Cardiac muscle cell (in vitro differentiated cells and primary cell): Measurements from ENCODE around the gene ALPG. TPM values are rescaled to one million over a fixed set of nuclear protein-coding genes. Genes with fewer than 3 reads are reported as not detected.
"Not testable (repeated sequence)": the region's sequence is repeated elsewhere in the genome, so short reads cannot be mapped to it uniquely, and the experiment has no call there.

ENCODE experiments used
- DNase-seq, 2 donors: peaks; one replicate each; pipeline versions ENCODE4 v3.0.0 to v3.0.0-alpha.2; 2010 to 2017; ENCODE audit warnings: low read depth in 1 of 2, low spot score in 1 of 2
- H3K27ac ChIP-seq: fragments of 200-600 bp; sonication (generic); 2 replicates; pipeline ENCODE4 v1.5.1; 2016
- H3K27me3 ChIP-seq: fragments of 200-600 bp; sonication (generic); 2 replicates; pipeline ENCODE4 v1.6.0; 2016; ENCODE audit warnings: control low read depth
- H3K36me3 ChIP-seq: fragments of 200-600 bp; sonication (generic); 2 replicates; pipeline ENCODE4 v1.5.1; 2016; ENCODE audit warnings: control low read depth
- H3K4me1 ChIP-seq: fragments of 200-600 bp; sonication (generic); 2 replicates; pipeline ENCODE4 v1.8.1; 2017; ENCODE audit warnings: low read depth, mild to moderate bottlenecking, mixed run types
- H3K4me3 ChIP-seq: fragments of 200-600 bp; sonication (generic); 2 replicates; pipeline ENCODE4 v1.5.1; 2016; ENCODE audit warnings: mild to moderate bottlenecking
- H3K9me3 ChIP-seq: fragments of 200-600 bp; sonication (generic); 2 replicates; pipeline ENCODE4 v1.5.1; 2017; ENCODE audit warnings: low read depth, mild to moderate bottlenecking, control low read depth
- CTCF ChIP-seq: IDR thresholded peaks from 2 replicates; pipeline ENCODE4 v1.5.1; 2012; ENCODE audit warnings: low read depth, mild to moderate bottlenecking, low read length
- polyA plus RNA-seq: library from polyadenylated mRNA; unstranded; fragments of >200 nt; fragmentation: Nextera tagmentation; extraction: Ambion mirVana; gene quantifications from 2 replicates; pipeline ENCODE4 v1.2.1, GENCODE V29; 2016
- total RNA-seq: library from RNA; depleted of rRNA; stranded (reverse); fragments of >200 nt; gene quantifications from 2 replicates; pipeline ENCODE4 v1.2.3, GENCODE V29; 2016

The ALPG gene
- total and polyA plus RNA-seq, 2 experiments from 2014 or later, result not detected

- Histone ChIP-seq H3K27me3 (peaks cover 12% of the 10 kb centered on the region), H3K27ac (no peak overlapping the region), H3K9me3 (no peaks in the 10 kb centered on the region), H3K4me3 (no peak overlapping the region), H3K36me3 (no peaks in the 10 kb centered on the region), H3K4me1 (no peaks in the 10 kb centered on the region)
- no peak for DNase-seq
- no peak for TF ChIP-seq CTCF
These were observed 617 bp upstream of the ALPG start for GRCh38 chr2:232405943-232406510.

GRCh38 chr2:232407428-232408150 is 945 bp downstream of the ALPG start:
- peaks cover 27% of the 10 kb centered on the region for H3K27me3 ChIP-seq
- H3K4me3 ChIP-seq, H3K36me3 ChIP-seq, H3K4me1 ChIP-seq, DNase-seq, H3K27ac ChIP-seq, H3K9me3 ChIP-seq: not testable (repeated sequence)

- H3K27ac ChIP-seq, H3K4me1 ChIP-seq, H3K4me3 ChIP-seq, DNase-seq, H3K36me3 ChIP-seq, H3K9me3 ChIP-seq: not testable (repeated sequence)
- peaks cover 33% of the 10 kb centered on the region for H3K27me3 ChIP-seq
These were observed 1.6 kb downstream of the ALPG start for GRCh38 chr2:232408269-232408668.

- not testable (repeated sequence) for H3K4me3 ChIP-seq, H3K9me3 ChIP-seq, H3K27ac ChIP-seq, DNase-seq, H3K4me1 ChIP-seq, H3K36me3 ChIP-seq
- H3K27me3 ChIP-seq, result peaks cover 44% of the 10 kb centered on the region
These were observed 3.0 kb downstream of the ALPG start for GRCh38 chr2:232409617-232410016.

GRCh38 chr2:232410238-232410900 is 3.7 kb downstream of the ALPG start:
- Histone ChIP-seq H3K4me3 (no peak overlapping the region), H3K9me3 (no peaks in the 10 kb centered on the region), H3K27ac (no peak overlapping the region), H3K27me3 (peaks cover 52% of the 10 kb centered on the region), H3K36me3 (no peaks in the 10 kb centered on the region), H3K4me1 (no peaks in the 10 kb centered on the region)
- DNase-seq, result no peak
- no peak for TF ChIP-seq CTCF

GRCh38 chr2:232411901-232412629 is 5.4 kb downstream of the ALPG start:
- Histone ChIP-seq H3K9me3 (no peaks in the 10 kb centered on the region), H3K27ac (no peak overlapping the region), H3K4me3 (no peak overlapping the region), H3K36me3 (no peaks in the 10 kb centered on the region), H3K4me1 (no peaks in the 10 kb centered on the region), H3K27me3 (peaks cover 69% of the 10 kb centered on the region)
- no peak for DNase-seq
- TF ChIP-seq CTCF, result no peak

GRCh38 chr2:232412986-232413385 is 6.3 kb downstream of the ALPG start:
- TF ChIP-seq CTCF, result no peak
- H3K36me3 ChIP-seq, result no peaks in the 10 kb centered on the region
- H3K4me3 ChIP-seq, result no peak overlapping the region
- DNase-seq, result no peak
- peaks cover 78% of the 10 kb centered on the region for H3K27me3 ChIP-seq
- no peaks in the 10 kb centered on the region for H3K4me1 ChIP-seq
- no peaks in the 10 kb centered on the region for H3K9me3 ChIP-seq
- H3K27ac ChIP-seq, result no peak overlapping the region
